CD4-positive, alpha-beta T cell treated with Interleukin-10 for 1 hour (primary cell): Measurements from ENCODE around the gene EVI5L.
"Not testable (repeated sequence)": the region's sequence is repeated elsewhere in the genome, so short reads cannot be mapped to it uniquely, and the experiment has no call there.

ENCODE experiments used
- DNase-seq: peaks from one replicate; pipeline ENCODE4 v3.0.0-alpha.2; 2020

The EVI5L gene

GRCh38 chr19:7829561-7830271 is at the start of gene EVI5L:
TSS of gene EVI5L (plus strand) at chr19:7830218. CDS start at chr19:7846543, 16,325 bp downstream.
- peak; percentile 100 for DNase-seq

- no peak for DNase-seq
Measured at GRCh38 chr19:7781157-7781556, 48.9 kb upstream of the EVI5L start.

- DNase-seq: no peak
Measured at GRCh38 chr19:7783991-7784423, 46.0 kb upstream of the EVI5L start.

GRCh38 chr19:7784856-7785255 is 45.2 kb upstream of the EVI5L start:
- no peak for DNase-seq

GRCh38 chr19:7787141-7787540 is 42.9 kb upstream of the EVI5L start:
- DNase-seq: no peak

GRCh38 chr19:7787602-7788177 is 42.3 kb upstream of the EVI5L start:
- DNase-seq: no peak

- no peak for DNase-seq
Measured at GRCh38 chr19:7788178-7788932, 41.7 kb upstream of the EVI5L start.

GRCh38 chr19:7788933-7789323 is 41.1 kb upstream of the EVI5L start:
- DNase-seq: no peak

GRCh38 chr19:7789447-7789846 is 40.6 kb upstream of the EVI5L start:
- DNase-seq: peak; percentile 48

- DNase-seq: no peak
Measured at GRCh38 chr19:7790416-7790815, 39.6 kb upstream of the EVI5L start.

GRCh38 chr19:7792281-7792680 is 37.7 kb upstream of the EVI5L start:
- no peak for DNase-seq

GRCh38 chr19:7792701-7793100 is 37.3 kb upstream of the EVI5L start:
- DNase-seq: not testable (repeated sequence)

GRCh38 chr19:7793493-7793892 is 36.5 kb upstream of the EVI5L start:
- no peak for DNase-seq

- DNase-seq: no peak
Measured at GRCh38 chr19:7795555-7796161, 34.4 kb upstream of the EVI5L start.

- peak; percentile 76 for DNase-seq
Measured at GRCh38 chr19:7799640-7800355, 30.2 kb upstream of the EVI5L start.

- no peak for DNase-seq
Measured at GRCh38 chr19:7801020-7801570, 28.9 kb upstream of the EVI5L start.

- no peak for DNase-seq
Measured at GRCh38 chr19:7806234-7806633, 23.8 kb upstream of the EVI5L start.

GRCh38 chr19:7806876-7807275 is 23.1 kb upstream of the EVI5L start:
- no peak for DNase-seq

- no peak for DNase-seq
Measured at GRCh38 chr19:7808108-7808507, 21.9 kb upstream of the EVI5L start.

GRCh38 chr19:7811989-7812388 is 18.0 kb upstream of the EVI5L start:
- no peak for DNase-seq

GRCh38 chr19:7815325-7815724 is 14.7 kb upstream of the EVI5L start:
- DNase-seq: no peak

- DNase-seq: not testable (repeated sequence)
Measured at GRCh38 chr19:7816040-7816439, 14.0 kb upstream of the EVI5L start.

- DNase-seq: no peak
Measured at GRCh38 chr19:7817801-7818200, 12.2 kb upstream of the EVI5L start.
